ENCODE measurements around the gene OPTC.

Gene OPTC

DNA sequence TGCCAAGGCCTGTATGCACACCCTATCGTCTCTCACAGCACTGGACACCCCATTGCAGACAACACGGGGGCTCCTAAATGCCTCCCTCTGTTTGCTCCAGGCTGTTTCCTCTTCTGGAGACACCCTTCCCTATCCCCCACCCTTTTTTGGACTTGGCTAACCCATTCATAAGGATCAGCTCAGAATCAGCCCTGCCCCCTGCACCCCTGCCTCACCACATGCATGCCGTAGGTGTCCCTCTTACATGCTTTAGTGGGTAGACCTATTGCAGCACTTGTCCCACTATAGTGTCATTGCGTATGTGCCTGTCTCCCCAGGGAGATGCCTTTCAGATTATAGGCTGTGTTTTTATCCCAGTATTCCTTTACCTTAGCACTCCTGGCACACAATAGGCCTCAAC is 30.9 kb downstream of the OPTC start:
- TF ChIP-seq, protein P1, sequence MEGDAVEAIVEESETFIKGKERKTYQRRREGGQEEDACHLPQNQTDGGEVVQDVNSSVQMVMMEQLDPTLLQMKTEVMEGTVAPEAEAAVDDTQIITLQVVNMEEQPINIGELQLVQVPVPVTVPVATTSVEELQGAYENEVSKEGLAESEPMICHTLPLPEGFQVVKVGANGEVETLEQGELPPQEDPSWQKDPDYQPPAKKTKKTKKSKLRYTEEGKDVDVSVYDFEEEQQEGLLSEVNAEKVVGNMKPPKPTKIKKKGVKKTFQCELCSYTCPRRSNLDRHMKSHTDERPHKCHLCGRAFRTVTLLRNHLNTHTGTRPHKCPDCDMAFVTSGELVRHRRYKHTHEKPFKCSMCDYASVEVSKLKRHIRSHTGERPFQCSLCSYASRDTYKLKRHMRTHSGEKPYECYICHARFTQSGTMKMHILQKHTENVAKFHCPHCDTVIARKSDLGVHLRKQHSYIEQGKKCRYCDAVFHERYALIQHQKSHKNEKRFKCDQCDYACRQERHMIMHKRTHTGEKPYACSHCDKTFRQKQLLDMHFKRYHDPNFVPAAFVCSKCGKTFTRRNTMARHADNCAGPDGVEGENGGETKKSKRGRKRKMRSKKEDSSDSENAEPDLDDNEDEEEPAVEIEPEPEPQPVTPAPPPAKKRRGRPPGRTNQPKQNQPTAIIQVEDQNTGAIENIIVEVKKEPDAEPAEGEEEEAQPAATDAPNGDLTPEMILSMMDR (IDR thresholded peaks at IDR 0.05; ENCODE audit: low read depth, low read length): no peak

DNA sequence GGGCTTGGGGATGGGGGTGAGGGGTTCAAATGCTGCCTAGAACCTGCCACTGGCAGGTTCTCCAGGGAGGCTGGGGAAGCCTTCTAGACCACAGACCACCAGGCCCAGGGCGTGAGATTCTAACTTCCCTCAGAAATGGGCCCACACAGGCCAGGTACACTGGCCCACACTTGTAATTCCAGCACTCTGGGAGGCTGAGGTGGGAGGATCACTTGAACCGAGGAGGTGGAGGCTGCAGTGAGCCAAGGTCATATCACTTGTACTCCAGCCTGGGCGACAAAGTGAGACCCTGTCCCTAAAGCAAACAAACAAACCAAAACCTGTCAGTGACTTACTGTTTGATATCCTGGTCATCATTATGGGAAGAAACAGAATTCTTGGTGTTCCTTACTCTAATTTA is 31.7 kb downstream of the OPTC start:
- no peak overlapping the region for H3K4me3 ChIP-seq (ENCODE audit: low read depth, low read length)
- TF ChIP-seq, protein P1 (IDR thresholded peaks at IDR 0.05; ENCODE audit: low read depth, low read length): no peak

More for the DNA sequence above, 30.9 kb downstream of the OPTC start:
- H3K4me3 ChIP-seq (ENCODE audit: low read depth, low read length): no peak overlapping the region

DNA sequence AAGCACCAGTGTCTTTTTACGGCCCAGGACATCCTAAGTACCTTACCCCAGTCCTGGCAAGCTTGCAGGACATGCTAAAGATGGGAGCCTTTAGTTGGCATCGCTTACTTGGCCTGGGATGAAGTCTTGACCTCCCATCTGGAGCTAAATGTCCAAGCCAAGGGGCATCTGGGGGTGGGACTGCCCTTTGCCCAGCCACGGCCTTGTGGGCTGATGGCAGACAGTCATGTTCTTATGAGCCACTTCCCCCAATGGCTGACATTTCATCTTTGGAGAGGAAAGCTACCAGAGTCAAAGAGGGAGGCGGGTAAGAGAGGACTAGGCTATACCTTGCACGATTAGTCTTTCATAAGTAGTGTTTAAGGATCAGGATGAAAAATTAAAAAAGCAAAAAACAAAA is 32.2 kb downstream of the OPTC start:
- TF ChIP-seq, protein P1 (IDR thresholded peaks at IDR 0.05; ENCODE audit: low read depth, low read length): no peak
- no peak overlapping the region for H3K4me3 ChIP-seq (ENCODE audit: low read depth, low read length)

DNA sequence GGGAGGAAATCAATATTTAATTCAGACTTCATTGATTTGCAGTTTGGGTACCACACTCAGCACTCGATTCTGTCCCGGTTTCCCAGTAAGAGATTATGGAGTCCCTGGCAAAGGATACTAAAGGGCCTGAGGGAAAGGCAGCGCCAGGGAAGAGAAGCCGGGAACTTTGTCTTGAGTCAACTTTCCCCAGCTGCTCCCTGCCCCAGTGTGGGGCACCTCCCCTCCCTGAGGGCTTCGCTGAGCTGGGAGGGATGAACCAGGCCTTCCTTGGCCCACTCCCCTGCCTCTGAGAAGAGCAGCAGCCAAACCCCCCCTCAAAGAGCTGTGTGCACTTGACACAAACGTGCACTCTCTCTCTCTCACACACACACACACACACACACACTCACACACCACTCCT is 32.6 kb downstream of the OPTC start:
- no peak overlapping the region for H3K4me3 ChIP-seq (ENCODE audit: low read depth, low read length)
- TF ChIP-seq, protein P1 (IDR thresholded peaks at IDR 0.05; ENCODE audit: low read depth, low read length): no peak

DNA sequence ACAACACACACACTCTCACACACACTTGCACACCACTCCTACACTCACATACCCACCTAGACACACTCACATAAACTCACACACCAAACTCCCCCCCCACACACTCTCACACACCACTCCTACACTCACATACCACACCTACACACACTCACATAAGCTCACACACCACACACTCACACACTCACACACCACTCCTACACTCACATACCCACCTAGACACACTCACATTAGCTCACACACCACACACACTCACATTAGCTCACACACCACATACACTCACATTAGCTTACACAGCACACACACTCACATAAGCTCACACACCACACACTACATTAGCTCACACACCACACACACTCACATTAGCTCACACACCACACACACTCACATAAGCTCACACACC is 33.1 kb downstream of the OPTC start:
- no peak overlapping the region for H3K4me3 ChIP-seq (ENCODE audit: low read depth, low read length)
- TF ChIP-seq, protein P1 (IDR thresholded peaks at IDR 0.05; ENCODE audit: low read depth, low read length): no peak

DNA sequence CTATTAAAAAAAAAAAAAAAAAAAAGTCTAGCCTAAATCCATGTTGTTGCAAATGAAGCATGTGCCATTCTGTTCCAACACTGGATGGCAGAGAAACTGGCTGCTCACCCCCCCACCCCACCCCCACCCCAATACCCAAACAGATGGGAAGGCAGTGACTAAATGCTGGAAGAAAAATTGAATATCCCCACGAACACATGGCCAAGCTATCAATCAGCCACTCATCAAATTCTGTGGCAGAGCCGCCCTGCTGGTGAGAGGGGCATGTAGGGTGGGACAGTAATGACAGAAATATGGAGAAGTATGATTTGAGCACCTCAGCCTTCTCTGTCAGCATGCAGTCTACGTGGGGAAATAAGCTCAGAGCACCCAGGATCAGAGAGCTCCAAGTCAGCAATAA is 34.1 kb downstream of the OPTC start:
- H3K4me3 ChIP-seq (ENCODE audit: low read depth, low read length): no peak overlapping the region
- TF ChIP-seq, protein P1 (IDR thresholded peaks at IDR 0.05; ENCODE audit: low read depth, low read length): no peak

DNA sequence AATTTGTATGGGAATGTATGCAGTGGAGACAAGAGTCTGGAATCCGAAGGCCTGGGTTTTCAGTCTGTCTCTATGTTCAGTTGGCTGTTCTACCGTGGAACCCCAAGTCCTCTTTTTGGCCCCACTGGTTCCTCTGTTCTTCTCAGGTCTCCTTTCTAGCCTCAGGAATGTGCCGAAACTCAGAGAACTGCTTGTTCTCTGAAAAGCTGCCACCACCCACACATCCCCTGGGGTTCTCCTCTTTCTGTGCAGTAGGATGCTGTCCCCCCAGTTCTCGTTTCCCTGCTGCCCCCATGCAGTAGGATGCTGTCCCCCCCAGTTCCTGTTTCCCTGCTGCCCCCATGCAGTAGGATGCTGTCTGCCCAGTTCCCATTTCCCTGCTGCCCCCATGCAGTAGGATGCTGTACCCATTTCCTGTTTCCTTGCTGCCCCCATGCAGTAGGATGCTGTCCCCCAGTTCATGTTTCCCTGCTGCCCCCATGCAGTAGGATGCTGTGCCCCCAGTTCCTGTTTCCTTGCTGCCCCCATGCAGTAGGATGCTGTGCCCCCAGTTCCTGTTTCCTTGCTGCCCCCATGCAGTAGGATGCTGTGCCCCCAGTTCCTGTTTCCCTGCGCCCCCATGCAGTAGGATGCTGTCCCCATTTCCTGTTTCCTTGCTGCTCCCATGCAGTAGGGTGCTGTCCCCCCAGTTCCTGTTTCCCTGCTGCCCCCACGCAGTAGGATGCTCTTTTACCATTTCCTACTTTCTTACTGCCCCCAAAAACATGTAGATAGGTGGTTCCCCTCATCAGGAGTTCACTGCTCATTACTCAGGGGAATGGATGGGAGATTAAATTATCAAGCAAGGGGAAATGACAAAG is 35.3 kb downstream of the OPTC start:
- no peak overlapping the region for H3K4me3 ChIP-seq (ENCODE audit: low read depth, low read length)
- TF ChIP-seq, protein P1 (IDR thresholded peaks at IDR 0.05; ENCODE audit: low read depth, low read length): no peak
